Testis (tissue), 2 donors: Measurements from ENCODE around the gene SNX3.

Source experiments
- POLR2A ChIP-seq: fragments of 450-650 bp; IDR thresholded peaks from one replicate; pipeline ENCODE4 v1.6.1; 2017; ENCODE audit warnings: antibody characterized with exemption, mild to moderate bottlenecking, moderate library complexity
- TF ChIP-seq, protein P1 (sequence below), 3 experiments: fragments of 450-650 bp in 2 of 3; fragments of 200-600 bp in 1 of 3; sonication (generic) in 1 of 3; IDR thresholded peaks; one replicate each; pipeline ENCODE4 v1.5.1; 2016 to 2019; ENCODE audit warnings: antibody characterized with exemption in 3 of 3, mild to moderate bottlenecking in 2 of 3, moderate library complexity in 1 of 3

- TF ChIP-seq, protein P1, sequence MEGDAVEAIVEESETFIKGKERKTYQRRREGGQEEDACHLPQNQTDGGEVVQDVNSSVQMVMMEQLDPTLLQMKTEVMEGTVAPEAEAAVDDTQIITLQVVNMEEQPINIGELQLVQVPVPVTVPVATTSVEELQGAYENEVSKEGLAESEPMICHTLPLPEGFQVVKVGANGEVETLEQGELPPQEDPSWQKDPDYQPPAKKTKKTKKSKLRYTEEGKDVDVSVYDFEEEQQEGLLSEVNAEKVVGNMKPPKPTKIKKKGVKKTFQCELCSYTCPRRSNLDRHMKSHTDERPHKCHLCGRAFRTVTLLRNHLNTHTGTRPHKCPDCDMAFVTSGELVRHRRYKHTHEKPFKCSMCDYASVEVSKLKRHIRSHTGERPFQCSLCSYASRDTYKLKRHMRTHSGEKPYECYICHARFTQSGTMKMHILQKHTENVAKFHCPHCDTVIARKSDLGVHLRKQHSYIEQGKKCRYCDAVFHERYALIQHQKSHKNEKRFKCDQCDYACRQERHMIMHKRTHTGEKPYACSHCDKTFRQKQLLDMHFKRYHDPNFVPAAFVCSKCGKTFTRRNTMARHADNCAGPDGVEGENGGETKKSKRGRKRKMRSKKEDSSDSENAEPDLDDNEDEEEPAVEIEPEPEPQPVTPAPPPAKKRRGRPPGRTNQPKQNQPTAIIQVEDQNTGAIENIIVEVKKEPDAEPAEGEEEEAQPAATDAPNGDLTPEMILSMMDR (IDR thresholded peaks at IDR 0.05) = no peak
- TF ChIP-seq POLR2A = no peak
Measured at GRCh38 chr6:108164543-108164814, 96.4 kb downstream of the SNX3 start.
